HG03342 (cell line): Measurements from ENCODE around the gene CFAP74.

Experiments used
- ATAC-seq: cut with Tn5 transposase; IDR thresholded peaks from one replicate; pipeline ENCODE4 v1.9.1; 2021; ENCODE audit warnings: mild to moderate bottlenecking, moderate library complexity; ENCODE audit not compliant: unreplicated experiment

CFAP74 gene

DNA sequence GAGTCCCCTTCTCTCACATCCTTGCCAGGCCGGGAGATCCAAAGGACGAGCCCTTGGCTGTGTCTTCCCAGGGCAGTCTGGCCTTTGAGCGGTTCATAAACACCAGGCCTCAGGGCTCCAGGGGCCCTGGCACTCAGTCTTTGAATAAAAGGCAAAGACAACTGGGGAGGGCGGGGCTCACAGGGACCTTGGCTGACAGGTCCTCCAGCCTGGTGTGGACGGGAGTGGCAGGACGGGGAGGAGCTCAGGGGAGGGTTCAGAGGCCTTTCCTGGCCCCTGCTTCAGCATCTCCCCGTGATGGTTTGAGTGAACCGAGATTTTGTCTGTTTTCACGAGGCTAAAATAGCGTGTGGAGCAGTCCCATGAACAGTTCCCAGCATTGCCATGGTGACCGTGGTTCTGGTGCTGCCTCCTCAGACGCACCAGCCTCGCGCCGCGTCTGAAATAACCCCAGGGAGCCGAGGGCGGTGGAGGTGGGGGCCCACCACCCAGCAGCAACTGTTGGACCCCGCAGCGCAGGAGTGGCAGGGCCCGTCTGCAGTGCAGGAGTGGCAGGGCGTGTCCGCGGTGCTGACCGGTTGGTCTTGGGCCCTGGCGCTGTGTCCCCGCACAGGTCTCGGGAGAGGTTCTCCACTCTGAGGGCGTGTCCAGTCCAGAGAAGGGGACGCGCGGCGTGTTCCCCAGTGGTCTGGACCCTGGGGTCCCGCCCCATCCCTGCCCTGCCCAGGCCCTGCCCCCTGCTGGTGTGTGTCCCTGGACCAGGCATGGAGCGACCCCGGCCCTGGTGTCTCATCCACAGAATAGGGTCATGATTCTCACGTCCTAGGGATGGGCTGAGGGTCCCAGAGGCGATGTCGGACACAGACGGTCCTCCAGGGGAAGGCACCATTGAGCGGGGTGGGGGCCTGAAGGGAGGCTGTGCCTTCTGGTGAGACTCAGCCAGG, 39.5 kb upstream of the CFAP74 start:
- ATAC-seq: no peak

DNA sequence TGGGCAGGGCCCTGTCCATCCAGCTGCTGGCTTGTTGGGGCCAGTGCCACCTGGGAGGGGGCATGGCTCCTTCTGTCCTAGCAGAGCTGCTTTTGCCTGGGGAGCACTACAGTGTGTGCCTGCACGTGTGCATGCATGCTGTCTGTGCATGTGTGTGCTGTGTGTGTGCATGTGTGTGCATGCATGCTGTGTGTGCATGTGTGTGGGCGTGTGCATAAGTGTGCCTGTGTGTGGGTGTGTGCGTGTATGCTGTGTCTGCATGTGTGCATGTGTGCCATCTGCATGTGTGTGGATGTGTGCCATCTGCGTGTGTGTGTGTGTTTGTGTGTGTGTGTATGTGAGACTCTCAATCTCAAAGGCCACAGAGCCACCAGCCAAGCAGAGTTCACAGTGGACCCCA, 38.3 kb upstream of the CFAP74 start:
- no peak for ATAC-seq

DNA sequence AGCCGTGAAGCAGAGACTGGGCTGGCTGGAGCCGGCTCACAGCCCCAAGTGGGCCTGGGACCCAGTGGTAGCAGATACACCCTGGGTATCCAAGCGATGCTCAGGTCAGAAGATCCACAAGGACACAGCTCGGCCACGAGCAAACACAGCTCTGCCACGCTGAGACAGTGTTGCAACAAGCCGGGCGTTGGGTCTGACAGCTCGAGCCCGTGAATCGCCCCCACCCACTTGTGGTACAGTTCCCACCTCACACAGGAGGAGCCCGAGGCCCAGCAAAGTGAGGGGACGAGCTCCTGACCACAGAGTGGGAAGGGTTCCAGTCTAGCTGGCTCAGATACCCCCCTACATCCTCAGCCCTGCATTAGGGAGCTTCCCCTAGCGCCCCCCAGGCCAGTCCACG, 37.7 kb upstream of the CFAP74 start:
- no peak for ATAC-seq

DNA sequence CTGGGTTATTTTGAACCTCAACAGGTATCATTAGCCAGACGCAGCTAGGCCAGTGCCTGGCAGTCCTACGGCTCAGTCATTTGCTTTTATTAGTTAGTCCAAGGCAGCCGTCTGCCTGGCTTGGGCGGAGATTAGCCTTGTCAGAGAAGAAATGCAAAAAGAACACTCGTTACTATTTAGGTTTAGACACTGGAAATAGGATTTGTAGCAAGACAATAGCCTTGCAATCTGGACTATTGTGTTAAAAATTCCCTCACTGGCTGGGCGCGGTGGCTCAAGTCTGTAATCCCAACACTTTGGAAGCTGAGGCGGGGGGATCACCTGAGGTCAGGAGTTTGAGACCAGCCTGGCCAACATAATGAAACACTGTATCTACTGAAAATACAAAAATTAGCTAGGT, 35.7 kb upstream of the CFAP74 start:
- no peak for ATAC-seq

DNA sequence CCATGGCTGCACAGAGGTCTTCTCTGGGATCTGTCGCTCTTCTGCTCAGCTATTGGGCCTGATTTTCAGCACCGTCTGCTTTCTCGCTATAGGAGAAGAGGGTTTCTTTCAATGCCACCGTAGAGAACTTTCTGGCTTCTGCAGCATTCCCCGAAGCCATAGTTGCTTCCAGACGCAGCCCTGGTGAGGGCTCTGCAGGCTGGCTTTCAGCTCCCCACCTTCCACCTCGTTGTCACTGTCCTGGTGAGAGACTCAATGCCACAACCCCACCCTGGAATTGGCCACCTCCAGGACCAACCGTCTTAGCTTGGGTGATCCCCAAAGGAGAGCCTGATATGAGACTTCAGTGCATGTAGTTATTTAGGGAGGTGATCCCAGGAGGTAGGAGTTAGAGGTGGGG, 34.6 kb upstream of the CFAP74 start:
- ATAC-seq: no peak

DNA sequence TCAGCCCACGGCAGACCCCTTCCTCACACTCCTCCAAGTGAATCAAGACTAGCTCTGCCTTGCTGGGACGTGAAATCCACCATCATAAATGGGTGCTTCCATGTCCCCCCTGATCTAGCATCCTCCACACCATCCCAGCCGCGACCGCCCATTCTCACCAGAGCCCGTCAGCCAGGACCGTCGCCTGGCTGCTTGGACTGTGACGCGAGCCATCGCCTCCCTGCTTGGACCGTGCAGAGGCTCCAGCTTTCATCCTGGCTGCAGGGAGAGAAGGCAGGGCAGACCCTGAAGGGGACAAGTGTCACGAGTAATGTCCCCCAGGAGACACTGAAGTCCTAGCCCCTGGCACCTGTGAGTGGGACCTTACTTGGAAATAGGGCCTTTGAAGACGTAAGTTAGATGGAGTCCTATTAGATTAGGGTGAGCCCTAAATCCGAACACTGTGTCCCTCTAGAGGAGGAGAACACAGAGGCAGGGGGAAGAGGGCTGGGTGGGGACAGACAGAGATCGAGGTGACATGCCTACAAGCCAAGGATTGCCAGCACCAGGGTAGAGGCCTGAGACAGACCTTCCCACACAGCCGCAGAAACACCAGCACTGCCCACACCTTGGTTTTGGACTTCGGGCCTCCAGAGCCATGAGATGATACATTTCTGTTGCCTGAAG, 33.9 kb upstream of the CFAP74 start:
- ATAC-seq: no peak

DNA sequence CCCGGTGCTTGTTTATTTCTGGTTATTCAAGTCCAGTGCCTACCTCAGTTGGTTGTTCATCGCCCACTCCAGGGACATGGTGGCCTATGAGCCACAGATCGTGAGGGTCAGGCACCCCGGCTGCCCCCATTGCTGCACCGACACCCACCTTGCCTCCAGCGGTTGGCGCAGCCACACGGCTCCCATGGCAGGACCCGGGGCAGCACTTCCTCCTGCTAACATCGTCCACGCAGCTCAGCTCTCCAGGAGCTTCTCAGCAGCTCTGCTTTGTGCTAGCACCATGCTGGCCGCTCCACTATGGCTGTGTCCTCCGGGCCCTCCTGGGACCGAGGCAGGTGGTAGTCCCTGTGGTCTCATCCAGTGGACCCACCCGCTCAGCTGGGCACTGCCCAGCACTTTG, 32.7 kb upstream of the CFAP74 start:
- no peak for ATAC-seq

DNA sequence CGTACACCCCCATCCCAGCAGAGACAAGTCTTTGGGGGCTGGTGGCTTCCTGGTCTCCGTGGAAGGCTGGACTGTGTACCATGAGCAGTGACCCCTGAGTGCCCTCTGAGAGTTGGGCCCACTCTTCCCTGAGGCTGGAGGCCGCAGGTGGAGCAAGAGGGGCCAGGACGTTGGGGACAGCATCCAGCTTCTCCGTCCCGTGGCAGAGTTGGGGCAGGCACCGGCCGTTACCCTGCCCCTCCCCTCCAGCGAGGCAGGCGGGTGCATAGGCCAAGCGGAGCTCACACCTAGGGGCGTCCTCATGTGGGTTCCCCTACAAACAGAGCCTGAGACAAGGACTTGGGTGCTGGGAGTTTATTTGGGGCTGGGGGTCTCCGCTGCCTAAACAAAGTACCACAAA, 29.6 kb upstream of the CFAP74 start:
- ATAC-seq: no peak

DNA sequence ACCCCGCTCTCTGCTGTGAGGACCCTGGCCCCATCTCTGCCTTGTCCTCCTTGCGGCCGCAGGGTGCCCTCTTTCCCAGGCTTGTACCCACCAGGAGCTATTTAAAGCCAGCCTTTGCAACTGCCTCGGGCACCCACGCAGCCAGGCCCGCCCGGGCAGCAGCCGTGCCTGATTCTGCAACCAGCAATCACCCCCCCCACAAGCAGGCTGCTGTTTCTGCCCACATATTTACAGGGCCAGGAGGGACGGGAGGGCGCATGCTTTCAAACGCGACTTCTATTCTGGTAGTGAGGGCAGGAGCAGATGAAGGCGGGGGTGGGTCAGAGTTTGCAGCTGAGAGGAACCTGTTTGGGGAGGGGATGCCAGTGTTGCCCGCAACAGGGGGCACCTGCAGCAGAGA, 29.2 kb upstream of the CFAP74 start:
- no peak for ATAC-seq

DNA sequence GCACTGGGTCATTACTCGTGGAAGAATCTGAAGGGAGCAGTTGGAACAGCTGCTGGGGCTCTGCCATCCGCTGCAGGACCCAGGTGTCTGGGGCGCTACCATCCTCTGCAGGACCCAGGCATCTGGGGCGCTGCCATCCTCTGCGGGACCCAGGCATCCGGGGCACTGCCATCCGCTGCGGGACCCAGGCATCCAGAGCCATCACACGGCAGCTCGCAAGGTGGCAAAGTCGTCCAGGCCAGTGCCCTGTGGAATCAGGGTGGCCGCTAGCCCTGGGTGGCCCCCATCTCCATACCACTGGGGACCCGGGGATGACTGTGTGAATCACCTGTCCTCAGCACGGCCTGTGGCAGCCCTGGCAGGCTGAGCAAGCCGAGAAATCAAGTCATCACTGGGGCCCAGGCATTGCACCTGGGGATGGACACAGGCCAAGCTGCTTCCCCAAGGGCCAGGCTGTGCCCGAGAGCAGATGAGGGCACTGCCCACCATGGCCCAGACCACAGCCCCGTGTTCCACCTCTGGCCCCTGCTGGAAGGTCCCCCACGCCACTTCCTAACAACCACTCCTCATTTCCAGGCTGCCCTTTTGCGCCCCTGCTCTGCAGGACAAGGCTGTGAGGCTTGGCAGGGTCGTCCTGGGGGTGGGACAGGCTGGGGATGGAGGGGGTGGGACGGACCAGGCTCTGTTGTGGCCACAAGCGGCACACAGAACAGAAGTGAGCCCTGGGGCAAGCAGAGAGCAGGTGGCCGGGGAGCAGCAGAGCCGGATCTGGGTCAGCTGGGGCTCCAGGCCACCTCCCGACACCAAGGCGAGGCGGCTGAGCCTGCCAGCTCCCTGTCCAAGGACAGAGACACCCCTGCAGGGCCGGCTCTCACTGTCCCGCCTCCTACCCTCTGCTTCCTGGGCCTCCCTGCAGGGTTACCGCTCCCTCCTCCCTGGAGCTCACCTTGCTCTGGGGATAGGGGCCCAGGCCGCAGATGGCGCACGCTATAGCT, 28.3 kb upstream of the CFAP74 start:
- no peak for ATAC-seq

DNA sequence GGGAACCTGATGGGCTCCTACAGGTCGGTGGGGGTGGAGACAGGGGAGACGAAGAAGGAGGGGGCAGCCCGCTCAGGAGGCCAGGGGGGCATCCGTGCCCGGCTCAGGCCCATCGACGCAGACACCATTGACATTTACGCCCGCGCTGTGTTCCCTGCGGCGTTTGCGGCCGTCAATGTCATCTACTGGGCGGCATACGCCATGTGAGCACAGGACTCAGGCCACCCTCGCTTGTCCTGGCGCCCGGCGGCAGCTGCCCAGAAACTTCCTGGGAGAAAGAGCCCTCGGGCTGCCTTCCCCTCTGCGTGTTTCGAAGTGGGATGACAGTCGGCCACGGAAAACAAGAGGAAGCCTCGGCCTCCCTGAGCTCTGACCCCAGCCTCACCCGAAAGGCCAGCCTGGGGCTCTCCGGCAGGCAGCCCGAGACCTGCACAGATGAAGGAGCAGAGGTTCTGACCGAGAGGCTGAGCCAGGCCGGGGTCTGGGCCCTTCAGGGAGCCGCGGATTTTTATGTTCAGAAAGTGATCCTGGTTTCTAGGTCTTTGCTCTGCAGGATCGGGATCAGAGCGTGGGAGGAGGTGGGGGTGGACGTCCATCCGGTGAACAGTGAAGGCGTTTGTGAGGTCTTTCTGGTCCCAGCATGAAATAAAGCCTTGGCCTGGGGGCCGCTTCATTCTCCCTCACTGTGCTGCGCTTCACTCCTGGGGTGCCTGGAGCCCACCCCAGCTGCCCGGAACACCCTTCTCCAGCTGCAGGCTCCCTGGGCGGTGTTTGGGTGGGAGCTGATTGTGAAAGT, 26.7 kb upstream of the CFAP74 start:
- ATAC-seq: no peak

DNA sequence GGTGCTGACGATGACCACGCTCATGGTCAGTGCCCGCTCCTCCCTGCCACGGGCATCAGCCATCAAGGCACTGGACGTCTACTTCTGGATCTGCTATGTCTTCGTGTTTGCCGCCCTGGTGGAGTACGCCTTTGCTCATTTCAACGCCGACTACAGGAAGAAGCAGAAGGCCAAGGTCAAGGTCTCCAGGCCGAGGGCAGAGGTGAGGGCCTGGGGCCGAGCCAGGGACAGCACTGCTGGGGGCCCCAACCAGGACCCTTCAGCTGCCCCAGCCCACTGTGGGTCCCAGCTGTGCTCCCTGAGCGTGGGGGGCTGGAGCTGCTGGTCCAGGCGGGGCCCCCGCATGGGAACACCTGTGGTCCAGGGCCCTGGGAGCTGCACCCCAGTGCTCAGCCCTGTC, 26.0 kb upstream of the CFAP74 start:
- ATAC-seq: no peak

DNA sequence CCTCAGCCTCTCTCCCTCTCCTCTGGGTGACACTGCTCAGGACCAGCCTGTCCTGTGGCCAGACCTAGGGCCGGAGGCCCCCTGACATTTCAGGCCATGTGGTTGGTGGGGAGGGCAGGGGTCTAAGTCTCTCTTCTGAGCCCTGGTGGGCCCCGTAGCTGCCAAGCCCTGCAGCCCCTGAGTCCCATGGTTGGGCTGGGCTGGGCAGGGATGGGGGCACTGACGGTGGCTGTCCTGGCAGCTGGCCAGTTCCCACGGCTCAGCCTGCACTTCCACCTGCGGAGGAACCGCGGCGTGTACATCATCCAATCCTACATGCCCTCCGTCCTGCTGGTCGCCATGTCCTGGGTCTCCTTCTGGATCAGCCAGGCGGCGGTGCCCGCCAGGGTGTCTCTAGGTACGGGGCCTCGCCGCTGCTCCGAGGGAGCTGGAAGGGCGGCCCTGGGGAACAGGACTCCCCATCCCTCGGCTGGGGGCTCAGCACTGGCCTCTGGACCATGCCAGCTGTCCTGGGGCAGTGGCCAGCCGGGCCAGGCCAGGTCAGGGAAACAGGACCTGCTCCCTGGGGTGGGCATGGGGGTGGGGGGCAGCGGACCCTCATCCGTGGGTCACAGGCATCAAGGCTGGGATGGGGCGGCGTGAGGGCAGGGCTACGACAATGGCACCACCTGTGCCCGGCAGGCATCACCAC, 25.4 kb upstream of the CFAP74 start:
- no peak for ATAC-seq

DNA sequence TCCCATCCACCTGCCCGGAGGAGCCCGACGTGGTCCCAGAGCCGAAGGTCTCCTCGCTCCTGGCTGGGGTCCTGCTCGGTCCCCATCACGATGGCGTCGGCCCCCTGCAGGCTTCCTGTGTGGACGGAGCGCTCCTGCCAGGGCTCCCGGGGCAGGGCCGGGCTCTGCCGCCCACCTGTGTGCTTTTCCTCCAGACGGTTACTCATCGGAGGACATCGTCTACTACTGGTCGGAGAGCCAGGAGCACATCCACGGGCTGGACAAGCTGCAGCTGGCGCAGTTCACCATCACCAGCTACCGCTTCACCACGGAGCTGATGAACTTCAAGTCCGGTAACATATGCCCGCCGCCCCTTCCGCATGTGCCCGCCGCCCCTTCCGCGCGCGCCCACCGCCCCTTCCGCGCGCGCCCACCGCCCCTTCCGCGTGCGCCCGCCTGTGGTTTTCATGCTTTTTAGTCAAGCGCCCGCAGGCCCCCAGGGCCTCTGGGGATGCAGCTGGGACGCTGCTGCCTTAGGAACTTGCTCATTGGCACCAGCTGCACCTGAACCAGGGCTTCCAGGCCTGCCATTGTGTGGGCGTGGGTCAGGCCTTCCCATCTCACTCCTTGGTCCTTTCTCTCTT, 24.5 kb upstream of the CFAP74 start:
- ATAC-seq: no peak

DNA sequence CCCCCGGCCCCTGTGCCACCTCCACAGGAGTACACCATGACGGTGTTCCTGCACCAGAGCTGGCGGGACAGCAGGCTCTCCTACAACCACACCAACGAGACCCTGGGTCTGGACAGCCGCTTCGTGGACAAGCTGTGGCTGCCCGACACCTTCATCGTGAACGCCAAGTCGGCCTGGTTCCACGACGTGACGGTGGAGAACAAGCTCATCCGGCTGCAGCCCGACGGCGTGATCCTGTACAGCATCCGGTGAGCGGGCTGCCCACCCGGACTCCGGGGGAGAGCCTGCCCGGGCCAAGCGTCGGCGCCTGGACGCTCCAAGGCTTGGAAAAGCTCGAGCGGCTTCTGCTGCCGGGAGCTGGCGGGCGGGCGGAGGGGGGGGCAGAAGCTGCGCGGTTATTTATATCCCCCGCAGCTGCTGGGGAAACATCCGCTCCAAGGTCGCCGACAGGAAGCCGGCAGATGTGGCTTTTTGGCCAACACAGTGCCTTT, 21.9 kb upstream of the CFAP74 start:
- ATAC-seq: no peak

DNA sequence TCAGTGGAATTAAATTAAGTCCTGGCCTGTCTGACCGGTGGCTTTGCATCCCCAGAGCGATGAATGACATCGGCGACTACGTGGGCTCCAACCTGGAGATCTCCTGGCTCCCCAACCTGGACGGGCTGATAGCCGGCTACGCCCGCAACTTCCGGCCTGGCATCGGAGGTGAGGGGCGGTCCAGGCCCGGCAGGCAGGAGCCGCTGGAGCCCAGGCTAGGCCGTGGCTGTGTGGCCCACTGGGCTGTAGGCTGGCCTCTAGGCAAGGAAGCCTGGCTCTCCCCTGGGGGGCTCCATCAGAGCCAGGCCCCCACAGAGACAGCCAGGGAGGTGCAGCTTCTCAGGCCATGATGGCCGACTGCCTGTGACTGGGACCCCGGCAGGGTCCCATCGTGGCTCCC, 21.3 kb upstream of the CFAP74 start:
- ATAC-seq: no peak

DNA sequence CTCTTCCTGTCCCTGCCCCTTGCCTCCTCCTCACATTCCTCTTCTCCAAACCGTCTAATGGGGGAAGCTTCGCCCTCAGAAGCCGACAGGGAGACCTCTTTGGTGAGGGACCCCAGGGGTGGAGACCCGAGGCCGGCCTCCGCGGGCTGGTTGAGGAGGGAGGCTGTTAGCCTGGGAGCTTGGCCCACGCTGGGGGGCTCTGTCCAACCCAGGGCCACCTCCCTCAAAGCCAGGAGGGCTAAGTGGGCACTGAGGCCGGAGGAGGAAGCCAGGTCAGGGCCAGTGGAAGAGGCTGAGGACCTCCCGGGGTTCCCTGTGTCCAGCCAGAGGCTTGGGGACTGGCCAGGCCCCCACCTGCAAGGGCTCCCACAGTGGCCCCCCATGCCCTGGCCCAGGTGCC, 20.9 kb upstream of the CFAP74 start:
- no peak for ATAC-seq

DNA sequence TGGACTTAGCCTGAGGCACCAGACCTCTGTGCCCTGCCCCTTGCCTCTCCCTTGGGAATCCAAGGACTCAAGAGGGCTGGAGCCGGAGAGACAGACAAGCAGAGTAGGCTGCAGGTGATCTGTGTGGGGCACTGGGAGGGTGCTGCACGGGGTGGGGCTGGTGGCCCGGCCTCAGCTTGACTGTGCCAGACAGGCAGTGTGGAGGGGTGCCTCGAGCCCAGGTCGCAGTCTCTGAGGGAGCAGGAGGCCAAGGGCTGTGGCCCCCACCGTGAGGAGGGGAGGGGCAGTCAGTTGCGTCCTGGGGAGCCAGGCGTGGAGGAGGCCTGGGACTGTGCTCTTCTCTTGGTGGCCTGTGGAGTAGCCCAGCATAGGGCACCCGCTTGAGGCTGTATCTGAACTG, 19.6 kb upstream of the CFAP74 start:
- no peak for ATAC-seq

DNA sequence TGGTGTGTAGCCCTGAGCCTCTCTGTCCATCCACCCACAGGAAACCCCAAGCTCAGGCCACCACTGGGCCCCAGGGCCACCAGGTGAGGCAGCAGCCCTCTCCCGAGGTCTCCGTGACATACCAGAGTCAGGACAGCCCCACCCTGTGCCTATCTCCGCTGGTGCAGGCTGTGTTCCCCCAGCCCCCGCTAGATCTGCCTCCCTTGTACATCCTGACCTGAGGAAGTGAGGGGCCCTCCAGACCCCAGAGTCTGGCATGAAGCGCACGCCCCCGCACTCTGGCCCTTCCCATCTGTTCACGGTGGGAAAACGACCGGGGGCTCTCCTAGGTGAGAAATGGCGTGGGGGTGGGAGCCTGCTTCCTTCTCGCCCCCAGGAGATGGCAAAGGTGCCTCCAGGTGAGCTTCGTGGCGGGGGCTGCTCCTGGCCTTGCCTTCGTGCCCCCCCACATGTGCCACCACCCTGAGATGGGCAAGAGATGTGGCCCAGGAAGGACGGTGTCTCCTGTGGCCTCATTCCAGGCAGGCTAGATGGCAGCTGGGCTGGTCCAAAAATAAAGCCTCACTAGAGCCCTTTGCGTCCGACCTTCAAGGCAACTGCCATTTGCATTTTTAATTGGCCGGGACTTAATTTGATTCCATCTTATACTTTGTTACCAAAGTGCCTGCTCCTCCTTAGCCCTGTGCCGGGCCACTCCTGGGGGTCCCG, 18.6 kb upstream of the CFAP74 start:
- ATAC-seq: no peak
